H1 (cell line): Measurements from ENCODE around the gene UBD. TPM values are rescaled to one million over a fixed set of nuclear protein-coding genes. Genes with fewer than 3 reads are reported as not detected.

ENCODE experiments used
- ASH2L ChIP-seq: fragments of 200-600, 300-600 bp; sonication (generic); IDR thresholded peaks from one replicate; pipeline ENCODE4 v1.7.1; 2017; ENCODE audit warnings: low read length
- CHD7 ChIP-seq: fragments of 300-600 bp; sonication (generic); IDR thresholded peaks from 2 replicates; pipeline ENCODE4 v1.7.1; 2012; ENCODE audit warnings: low read length, moderate library complexity, mild to moderate bottlenecking, inconsistent platforms; ENCODE audit not compliant: insufficient replicate concordance
- FOSL1 ChIP-seq: IDR thresholded peaks from 2 replicates; pipeline ENCODE4 v1.6.1; 2011; ENCODE audit warnings: mild to moderate bottlenecking, low read depth, low read length, moderate library complexity; ENCODE audit not compliant: insufficient read depth
- GTF2F1 ChIP-seq: IDR thresholded peaks from 2 replicates; pipeline ENCODE4 v1.6.1; 2012; ENCODE audit warnings: low read depth, low read length, improper control_type of control experiment, borderline replicate concordance
- JUND ChIP-seq: IDR thresholded peaks from 2 replicates; pipeline ENCODE4 v1.6.1; 2011; ENCODE audit warnings: mild to moderate bottlenecking, improper control_type of control experiment, low read length
- KDM5A ChIP-seq: fragments of 200-600 bp; IDR thresholded peaks from 2 replicates; pipeline ENCODE4 v1.7.1; 2012; ENCODE audit warnings: mild to moderate bottlenecking, low read length, inconsistent platforms, mixed read lengths
- POU5F1 ChIP-seq: IDR thresholded peaks from 2 replicates; pipeline ENCODE4 v1.6.1; 2011; ENCODE audit warnings: low read depth, mild to moderate bottlenecking, low read length, moderate library complexity
- RFX5 ChIP-seq: IDR thresholded peaks from 2 replicates; pipeline ENCODE4 v1.6.1; 2011; ENCODE audit warnings: low read depth, low read length, improper control_type of control experiment, borderline replicate concordance
- SAP30 ChIP-seq: fragments of 300-600 bp; sonication (generic); IDR thresholded peaks from 2 replicates; pipeline ENCODE4 v1.7.1; 2012; ENCODE audit warnings: low read length, moderate library complexity, mild to moderate bottlenecking, inconsistent platforms; ENCODE audit not compliant: insufficient read depth, insufficient replicate concordance
- TBP ChIP-seq: IDR thresholded peaks from 2 replicates; pipeline ENCODE4 v1.6.1; 2011; ENCODE audit warnings: low read depth, low read length, improper control_type of control experiment
- TCF12 ChIP-seq: IDR thresholded peaks from 2 replicates; pipeline ENCODE4 v1.6.1; 2011; ENCODE audit warnings: low read depth, mild to moderate bottlenecking, low read length
- polyA plus RNA-seq, 7 experiments: library from polyadenylated mRNA; depleted of rRNA in 3 of 7; stranded (reverse) in 5 of 7; unstranded in 2 of 7; fragments of >200 nt in 5 of 7; fragments of 200-250 nt in 2 of 7; gene quantifications; 1 replicate in 5 of 7; 2 replicates in 1 of 7; 4 replicates in 1 of 7; pipeline versions ENCODE4 v1.2.1 to v1.2.3, GENCODE V29; 2011 to 2013; ENCODE audit warnings: missing spikeins in 2 of 7, mixed read lengths in 2 of 7
- total RNA-seq: library from RNA; stranded (reverse); fragmentation: NEBNext Ultra II Directional; extraction: Animal tissue kit (Norgen Biotek cat#: 25700); gene quantifications from 2 replicates; pipeline ENCODE4 v1.2.1, GENCODE V29; 2021

The UBD gene
- total and polyA plus RNA-seq, 2 of the 8 experiments (the other 6 are each of a cell fraction or from before 2014, with no cell fraction given): 0.23 TPM; not detected in 1

GRCh38 chr6:29559524-29560287 is at the start of gene UBD (continued):
- TF ChIP-seq CHD7: no peak
- no peak for TF ChIP-seq SAP30
- no peak for TF ChIP-seq TBP
- TF ChIP-seq FOSL1: no peak
- TF ChIP-seq RFX5: no peak
- no peak for TF ChIP-seq POU5F1
- TF ChIP-seq TCF12: no peak
- TF ChIP-seq GTF2F1: no peak
- no peak for TF ChIP-seq JUND
- TF ChIP-seq ASH2L: no peak
- no peak for TF ChIP-seq KDM5A
